Spinal cord (tissue), 10 donors: Measurements from ENCODE around the gene RPS17. TPM values are rescaled to one million over a fixed set of nuclear protein-coding genes. Genes with fewer than 3 reads are reported as not detected.
"Not testable (repeated sequence)": the region's sequence is repeated elsewhere in the genome, so short reads cannot be mapped to it uniquely, and the experiment has no call there.

Experiments
- DNase-seq, 6 donors: peaks; one replicate each; pipeline versions ENCODE4 v3.0.0 to v3.0.0-alpha.2; 2013 to 2015; ENCODE audit warnings: low spot score in 6 of 6, low read depth in 4 of 6
- H3K27ac ChIP-seq: one replicate; pipeline ENCODE4 v1.5.1; 2013; ENCODE audit warnings: low read depth, low read length, control low read depth
- H3K27me3 ChIP-seq: one replicate; pipeline ENCODE4 v1.6.1; 2013; ENCODE audit warnings: low read length; ENCODE audit not compliant: control insufficient read depth, insufficient read depth
- H3K36me3 ChIP-seq: one replicate; pipeline ENCODE4 v1.6.1; 2013; ENCODE audit warnings: low read length; ENCODE audit not compliant: control insufficient read depth, insufficient read depth
- H3K4me1 ChIP-seq: one replicate; pipeline ENCODE4 v1.6.1; 2013; ENCODE audit warnings: low read length; ENCODE audit not compliant: control insufficient read depth, insufficient read depth
- H3K4me3 ChIP-seq: one replicate; pipeline ENCODE4 v1.5.1; 2013; ENCODE audit warnings: low read depth, low read length, control low read depth
- H3K9me3 ChIP-seq: one replicate; pipeline ENCODE4 v1.6.1; 2013; ENCODE audit warnings: low read length; ENCODE audit not compliant: control insufficient read depth, insufficient read depth
- WGBS: methylation state at CpG from one replicate; pipeline ENCODE4 v1.1.5; 2013; ENCODE audit warnings: missing lambda C conversion rate; ENCODE audit not compliant: insufficient coverage; 5-methylcytosine and 5-hydroxymethylcytosine counted together
- polyA plus RNA-seq, 2 donors: library from polyadenylated mRNA; unstranded; fragments of 120-200 nt; gene quantifications; one replicate each; pipeline ENCODE4 v1.2.1, GENCODE V29; 2013; ENCODE audit not compliant: insufficient read length in 2 of 2
- total RNA-seq, 2 donors: library from RNA; depleted of rRNA in 1 of 2; stranded (reverse); fragments of 120-200 nt in 1 of 2; fragments of >200 nt in 1 of 2; gene quantifications; one replicate each; pipeline versions ENCODE4 v1.2.3 to v1.2.4, GENCODE V29; 2013 to 2014
- donor health status: healthy.

The RPS17 gene
- total and polyA plus RNA-seq, 4 donors = 815 to 2,786 (median 1,234) TPM

DNA sequence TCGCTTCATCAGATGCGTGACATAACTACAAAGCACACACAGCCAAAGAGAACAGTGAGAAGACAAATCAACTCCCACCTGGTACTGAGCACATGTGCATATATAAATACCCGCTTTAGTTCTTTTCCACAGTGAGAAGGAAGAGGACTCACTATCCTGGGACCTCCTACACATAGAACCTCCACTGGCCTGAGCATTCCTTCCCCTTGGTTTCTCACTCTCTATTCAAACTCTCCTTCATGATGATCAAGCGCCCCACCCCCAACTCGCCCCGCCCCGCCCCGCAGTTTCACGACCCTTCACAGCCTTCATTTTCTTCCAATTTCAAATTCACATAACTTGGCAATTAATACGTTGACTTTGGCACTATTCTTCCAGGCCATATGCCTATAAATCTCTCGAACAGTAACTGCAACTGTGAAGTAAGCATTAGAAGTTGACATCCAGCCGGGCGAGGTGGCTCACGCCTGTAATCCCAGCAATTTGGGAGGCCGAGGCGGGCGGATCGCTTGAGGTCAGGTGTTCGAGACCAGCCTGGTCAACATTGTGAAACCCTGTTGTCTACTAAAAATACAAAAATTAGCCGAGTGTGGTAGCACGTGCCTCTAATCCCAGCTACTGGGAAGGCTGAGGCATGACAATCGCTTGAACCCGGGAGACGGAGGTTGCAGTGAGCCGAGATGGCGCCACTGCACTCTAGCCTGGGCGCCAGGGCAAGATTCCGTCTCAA lies 1.1 kb downstream of the RPS17 start:
- no peaks in the 10 kb centered on the region for H3K9me3 ChIP-seq
- peaks cover 24% of the 10 kb centered on the region for H3K36me3 ChIP-seq
- H3K27ac ChIP-seq = no peak overlapping the region
- peak overlapping the region; percentile 92 for H3K4me3 ChIP-seq
- 15% methylated on average over 22 of the region's 28 CpGs for WGBS
- H3K27me3 ChIP-seq = no peaks in the 10 kb centered on the region
- no peak for DNase-seq
- peaks cover 14% of the 10 kb centered on the region for H3K4me1 ChIP-seq

- WGBS = 43% methylated on average over 1 of the region's 4 CpGs
- Histone ChIP-seq H3K4me3 (no peak overlapping the region), H3K9me3 (no peaks in the 10 kb centered on the region), H3K4me1 (peaks cover 14% of the 10 kb centered on the region), H3K27ac (no peak overlapping the region), H3K36me3 (peaks cover 41% of the 10 kb centered on the region), H3K27me3 (no peaks in the 10 kb centered on the region)
- no peak for DNase-seq
Observed at GRCh38 chr15:82537351-82537908, 2.8 kb downstream of the RPS17 start.

DNA sequence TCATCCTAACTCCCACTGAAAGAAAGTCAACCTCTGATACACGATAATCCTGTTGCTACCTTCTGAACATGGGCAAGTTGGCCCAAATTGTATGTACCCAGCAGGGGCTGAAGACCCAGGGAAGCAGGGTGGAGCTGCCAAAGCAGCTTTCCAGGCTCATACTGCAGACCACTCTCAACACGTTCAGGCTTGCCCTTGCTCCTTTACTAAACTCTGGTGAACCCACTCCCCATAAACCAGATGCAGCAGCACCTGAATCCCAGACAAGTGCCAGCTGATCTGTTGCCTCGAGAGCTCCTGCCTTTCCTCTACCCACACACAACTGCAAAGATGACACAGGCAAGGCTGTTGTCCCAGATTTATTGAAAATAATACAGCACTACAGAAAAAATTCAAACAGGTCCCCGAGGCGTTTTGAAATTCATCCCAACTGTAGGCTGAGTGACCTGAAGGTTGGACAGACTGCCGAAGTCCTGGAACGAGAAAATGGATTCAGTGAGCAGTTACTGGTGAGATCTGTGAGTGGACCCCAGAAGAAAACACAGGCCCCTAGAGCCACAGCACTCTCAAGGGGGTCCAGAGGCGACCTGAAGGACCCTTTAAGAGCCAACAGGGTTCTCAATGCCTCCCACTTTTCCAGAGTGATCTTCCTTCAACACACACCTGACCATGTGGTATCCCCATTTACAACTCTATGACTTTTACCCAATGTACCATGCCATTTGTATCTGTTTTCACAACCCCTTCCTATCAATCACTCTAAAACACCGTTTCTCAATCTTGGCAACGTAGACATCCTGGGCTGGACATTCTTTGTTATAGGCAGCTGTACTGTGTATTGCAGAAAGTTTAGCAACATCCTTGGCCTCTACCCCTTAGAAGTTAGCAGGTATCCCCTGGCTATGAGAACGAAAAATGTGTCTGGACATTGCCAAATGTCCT lies 3.6 kb downstream of the RPS17 start:
- H3K36me3 ChIP-seq = peaks cover 47% of the 10 kb centered on the region
- H3K27ac ChIP-seq = no peak overlapping the region
- WGBS = 78% methylated on average over 7 of the region's 11 CpGs
- no peak for DNase-seq
- no peaks in the 10 kb centered on the region for H3K9me3 ChIP-seq
- H3K27me3 ChIP-seq = no peaks in the 10 kb centered on the region
- H3K4me3 ChIP-seq = no peak overlapping the region
- peaks cover 14% of the 10 kb centered on the region for H3K4me1 ChIP-seq

DNA sequence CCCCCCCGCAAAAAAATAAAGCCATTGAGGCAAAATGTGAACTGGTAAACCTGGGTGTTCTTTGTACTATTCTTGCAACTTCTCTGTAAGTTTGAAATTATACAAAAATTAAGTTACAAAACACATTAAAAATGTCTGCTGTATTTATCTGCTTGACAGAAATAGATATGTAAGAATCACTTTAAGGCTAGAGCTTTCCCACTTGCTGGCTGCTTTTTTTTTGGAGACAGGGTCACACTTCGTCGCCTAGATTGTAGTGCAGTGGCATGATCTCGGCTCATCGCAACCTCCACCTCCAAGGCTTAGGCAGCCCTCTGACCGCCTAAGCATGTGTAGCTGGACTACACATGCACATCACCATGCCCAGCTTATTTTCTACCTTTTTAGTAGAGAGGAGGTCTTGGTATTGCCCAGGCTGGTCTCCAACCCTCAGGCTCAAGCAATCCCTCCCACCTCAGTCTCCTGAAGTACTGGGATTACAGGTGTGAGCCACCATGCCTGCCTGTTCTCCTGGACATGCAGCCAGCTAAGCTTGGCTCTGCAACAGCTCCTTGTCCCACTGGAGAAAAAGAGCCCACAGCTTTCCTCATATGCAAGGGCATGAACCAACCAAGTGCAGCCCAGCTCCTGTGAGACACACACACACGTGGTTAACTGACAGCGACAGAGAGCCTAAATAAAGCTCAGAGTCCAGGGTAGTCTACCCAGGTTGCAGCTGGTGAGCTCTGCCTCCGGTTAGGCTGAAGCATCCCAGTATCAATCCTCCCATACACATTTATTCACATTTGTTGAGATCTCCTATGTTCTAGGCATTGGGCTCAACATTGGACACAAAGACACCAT lies 4.5 kb downstream of the RPS17 start:
- Histone ChIP-seq H3K27me3 (no peaks in the 10 kb centered on the region), H3K4me1 (peaks cover 12% of the 10 kb centered on the region), H3K4me3 (no peak overlapping the region), H3K36me3 (peaks cover 49% of the 10 kb centered on the region), H3K9me3 (no peaks in the 10 kb centered on the region), H3K27ac (no peak overlapping the region)
- WGBS = 77% methylated on average over 7 of the region's 9 CpGs
- DNase-seq = no peak

DNA sequence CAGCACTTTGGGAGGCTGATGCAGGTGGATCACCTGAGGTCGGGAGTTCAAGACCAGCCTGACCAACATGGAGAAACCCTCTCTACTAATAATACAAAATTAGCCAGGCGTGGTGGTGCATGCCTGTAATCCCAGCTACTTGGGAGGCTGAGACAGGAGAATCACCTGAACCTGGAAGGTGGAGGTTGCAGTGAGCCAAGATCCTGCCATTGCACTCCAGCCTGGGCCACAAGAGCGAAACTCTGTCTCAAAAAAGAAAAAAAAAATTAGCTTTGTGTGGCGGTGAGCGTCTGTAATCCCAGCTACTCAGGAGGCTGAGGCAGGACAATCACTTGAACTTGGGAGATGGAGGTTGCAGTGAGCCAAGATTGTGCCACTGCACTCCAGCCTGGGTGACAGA lies 5.1 kb downstream of the RPS17 start:
- not testable (repeated sequence) for H3K4me3 ChIP-seq, H3K27ac ChIP-seq, H3K27me3 ChIP-seq, H3K9me3 ChIP-seq, DNase-seq
- peaks cover 17% of the 10 kb centered on the region for H3K4me1 ChIP-seq
- peaks cover 49% of the 10 kb centered on the region for H3K36me3 ChIP-seq
- WGBS = 92% methylated on average over 3 of the region's 5 CpGs

DNA sequence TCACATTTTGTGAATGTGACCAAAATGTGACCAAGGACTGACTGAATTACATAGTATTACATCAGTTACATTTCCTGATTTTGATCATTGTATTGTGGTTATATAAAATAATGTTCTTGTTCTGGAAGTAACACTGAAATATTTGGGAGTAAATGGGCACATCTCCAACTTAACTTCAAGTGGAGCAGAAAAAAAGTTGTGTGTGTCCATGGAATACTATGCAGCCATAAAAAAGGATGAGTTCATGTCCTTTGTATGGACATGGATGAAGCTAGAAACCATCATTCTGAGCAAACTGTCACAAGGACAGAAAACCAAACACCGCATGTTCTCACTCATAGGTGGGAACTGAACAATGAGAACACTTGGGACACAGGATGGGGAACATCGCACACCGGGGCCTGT lies 5.8 kb downstream of the RPS17 start:
- Histone ChIP-seq H3K4me1 (peaks cover 13% of the 10 kb centered on the region), H3K36me3 (peaks cover 49% of the 10 kb centered on the region)
- not testable (repeated sequence) for H3K27me3 ChIP-seq, H3K4me3 ChIP-seq, DNase-seq, H3K27ac ChIP-seq, H3K9me3 ChIP-seq
- no CpG with 5 or more reads among the region's 3 CpGs for WGBS

GRCh38 chr15:82533801-82534200 lies 6.5 kb downstream of the RPS17 start:
- no peak overlapping the region for H3K4me3 ChIP-seq
- no peak for DNase-seq
- 100% methylated on average over 1 of the region's 3 CpGs for WGBS
- H3K27me3 ChIP-seq = no peaks in the 10 kb centered on the region
- H3K4me1 ChIP-seq = peaks cover 8% of the 10 kb centered on the region
- no peak overlapping the region for H3K27ac ChIP-seq
- peaks cover 49% of the 10 kb centered on the region for H3K36me3 ChIP-seq
- no peaks in the 10 kb centered on the region for H3K9me3 ChIP-seq

DNA sequence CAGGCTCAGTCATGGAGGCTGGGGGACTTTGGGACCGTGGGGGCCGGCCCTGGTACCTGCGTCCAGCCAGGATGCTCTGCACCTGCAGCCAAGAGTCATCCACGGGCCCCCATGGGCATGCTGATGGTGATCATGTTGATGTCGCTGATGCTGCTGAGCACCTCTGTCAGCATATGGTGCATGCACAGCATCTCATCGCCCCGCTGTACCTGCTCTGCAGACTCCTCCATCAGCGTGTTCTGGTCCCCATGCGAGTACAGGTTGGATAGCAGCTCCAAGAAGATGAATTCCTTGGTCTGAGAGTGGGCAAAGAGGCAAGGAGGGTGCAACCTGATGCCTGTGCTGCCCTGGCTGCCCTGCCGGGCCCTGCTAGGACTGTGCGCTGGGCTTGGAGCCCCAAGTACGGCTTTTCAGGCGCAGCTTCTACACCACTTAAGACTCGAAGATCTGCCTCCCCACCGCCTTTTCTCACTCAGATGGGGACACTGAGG lies 7.2 kb downstream of the RPS17 start:
- H3K9me3 ChIP-seq = no peaks in the 10 kb centered on the region
- H3K4me1 ChIP-seq = peaks cover 8% of the 10 kb centered on the region
- WGBS = 94% methylated on average over 15 of the region's 15 CpGs
- no peak overlapping the region for H3K27ac ChIP-seq
- no peak overlapping the region for H3K4me3 ChIP-seq
- no peak for DNase-seq
- no peaks in the 10 kb centered on the region for H3K27me3 ChIP-seq
- H3K36me3 ChIP-seq = peaks cover 49% of the 10 kb centered on the region
